ENCODE results near the gene SBF2.

The SBF2 gene

GRCh38 chr11:9787981-9788521 lies 506.0 kb downstream of the SBF2 start:
- DNase-seq: no peak

GRCh38 chr11:9787260-9787659 lies 506.8 kb downstream of the SBF2 start:
- no peak for DNase-seq

DNA sequence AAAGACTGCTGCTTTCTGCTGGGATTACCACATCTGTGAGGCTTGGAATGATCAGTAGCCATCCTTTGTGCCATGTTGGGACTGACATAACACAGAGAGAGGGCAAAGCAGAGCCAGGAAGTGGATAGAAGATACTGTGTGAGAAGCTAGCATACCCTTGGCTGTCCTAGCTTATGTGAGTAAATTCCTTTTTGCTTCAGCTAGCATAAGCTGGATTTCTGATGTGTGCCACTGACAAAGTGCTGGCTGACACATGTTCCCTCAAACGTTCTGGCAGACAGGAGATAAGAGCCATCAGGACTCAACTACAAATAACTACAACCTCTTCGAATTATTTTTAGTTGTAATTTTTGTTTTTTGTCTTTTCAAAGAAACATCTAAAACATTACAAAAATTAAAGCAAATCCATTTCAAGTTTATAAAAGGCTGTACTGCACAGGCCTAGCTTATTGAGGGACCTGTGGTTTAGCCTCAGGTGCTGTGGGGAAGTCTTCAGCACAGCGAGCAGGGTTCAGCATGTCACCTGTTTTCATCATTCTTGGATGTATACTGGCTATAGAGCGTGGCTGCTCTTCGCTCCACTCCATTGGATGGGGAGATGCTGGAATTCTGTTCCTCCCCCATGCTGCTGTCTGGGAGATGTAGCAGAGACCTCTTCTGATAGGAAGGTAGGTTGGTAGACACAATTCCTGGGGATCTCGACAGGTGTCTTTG lies 509.3 kb downstream of the SBF2 start:
- no peak for DNase-seq

DNA sequence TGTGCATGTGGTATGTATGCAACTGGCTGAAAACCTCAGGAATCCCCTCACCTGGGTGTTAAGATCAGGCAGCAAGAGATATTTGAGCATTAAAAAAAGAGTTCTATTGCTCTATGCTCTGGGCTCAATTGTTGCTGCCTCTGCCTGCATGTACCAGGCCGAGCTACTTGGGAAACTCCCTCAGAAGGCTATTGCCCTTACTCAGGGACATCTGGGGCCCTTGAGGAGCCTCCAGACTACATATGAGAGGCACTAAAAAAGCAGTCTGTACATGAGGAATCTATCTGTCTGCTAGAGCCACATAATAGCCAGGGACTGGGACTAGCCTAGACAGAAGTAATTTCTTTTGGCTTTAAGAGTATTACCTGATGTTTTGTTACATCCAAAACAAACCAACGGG lies 510.0 kb downstream of the SBF2 start:
- DNase-seq: no peak

GRCh38 chr11:9780929-9781328 lies 513.1 kb downstream of the SBF2 start:
- DNase-seq: no peak

DNA sequence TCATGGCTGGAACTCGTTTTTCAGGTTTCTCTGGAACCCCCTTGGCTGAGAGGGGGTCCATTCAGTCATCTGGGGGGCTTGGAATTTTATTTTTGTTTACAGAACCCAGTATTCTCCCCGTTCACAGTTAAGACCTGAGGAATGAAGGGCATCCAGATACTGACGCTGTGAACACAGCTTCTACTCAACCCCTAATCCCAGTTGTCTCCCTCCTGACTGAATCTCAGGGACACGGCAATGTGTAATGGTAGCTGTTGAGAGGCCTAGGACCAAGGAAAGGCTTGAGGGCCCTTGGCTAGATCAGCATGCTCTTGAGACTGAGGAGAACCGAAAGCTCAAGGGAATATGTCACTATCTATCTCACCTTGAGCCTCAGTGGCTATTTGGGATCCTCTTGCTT lies 516.5 kb downstream of the SBF2 start:
- no peak for DNase-seq

GRCh38 chr11:9777066-9777465 lies 517.0 kb downstream of the SBF2 start:
- DNase-seq: no peak

DNA sequence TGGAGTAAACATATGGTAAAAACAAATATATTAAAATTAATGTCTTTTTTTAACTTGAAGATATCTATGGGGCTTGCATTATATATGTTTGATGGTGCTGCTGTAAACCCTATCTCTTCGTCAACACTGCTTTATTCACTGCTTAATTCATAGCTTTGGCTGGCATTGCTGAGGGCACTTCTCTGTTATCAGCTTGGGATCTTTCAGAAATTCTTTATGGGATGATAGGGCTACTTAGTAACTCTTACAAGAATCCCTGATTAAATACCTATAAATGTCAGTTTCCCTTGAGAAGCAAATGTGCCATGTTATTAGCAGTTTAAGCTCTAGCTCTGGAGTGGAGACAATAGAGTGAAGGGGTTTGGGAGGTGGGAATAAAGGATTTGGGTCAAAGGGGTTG lies 517.8 kb downstream of the SBF2 start:
- no peak for DNase-seq

DNA sequence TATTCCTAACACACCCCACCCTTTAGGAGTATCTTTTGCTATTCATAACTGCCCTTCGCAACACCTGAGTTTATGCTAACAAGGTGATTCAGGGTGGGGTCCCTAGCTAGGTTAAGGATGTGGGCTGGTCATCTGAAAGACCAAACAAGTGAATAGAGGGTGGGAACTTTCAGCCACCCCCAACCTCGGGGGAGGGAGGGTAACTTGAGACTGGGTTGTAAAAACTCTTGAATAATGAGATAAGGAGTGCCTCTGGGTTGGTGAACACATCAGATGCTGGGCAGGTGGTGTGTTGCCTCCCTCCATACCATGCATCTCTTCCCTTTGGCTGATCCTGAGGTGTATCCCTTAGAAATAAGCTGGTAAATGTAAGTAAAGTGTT lies 518.6 kb downstream of the SBF2 start:
- DNase-seq: no peak

DNA sequence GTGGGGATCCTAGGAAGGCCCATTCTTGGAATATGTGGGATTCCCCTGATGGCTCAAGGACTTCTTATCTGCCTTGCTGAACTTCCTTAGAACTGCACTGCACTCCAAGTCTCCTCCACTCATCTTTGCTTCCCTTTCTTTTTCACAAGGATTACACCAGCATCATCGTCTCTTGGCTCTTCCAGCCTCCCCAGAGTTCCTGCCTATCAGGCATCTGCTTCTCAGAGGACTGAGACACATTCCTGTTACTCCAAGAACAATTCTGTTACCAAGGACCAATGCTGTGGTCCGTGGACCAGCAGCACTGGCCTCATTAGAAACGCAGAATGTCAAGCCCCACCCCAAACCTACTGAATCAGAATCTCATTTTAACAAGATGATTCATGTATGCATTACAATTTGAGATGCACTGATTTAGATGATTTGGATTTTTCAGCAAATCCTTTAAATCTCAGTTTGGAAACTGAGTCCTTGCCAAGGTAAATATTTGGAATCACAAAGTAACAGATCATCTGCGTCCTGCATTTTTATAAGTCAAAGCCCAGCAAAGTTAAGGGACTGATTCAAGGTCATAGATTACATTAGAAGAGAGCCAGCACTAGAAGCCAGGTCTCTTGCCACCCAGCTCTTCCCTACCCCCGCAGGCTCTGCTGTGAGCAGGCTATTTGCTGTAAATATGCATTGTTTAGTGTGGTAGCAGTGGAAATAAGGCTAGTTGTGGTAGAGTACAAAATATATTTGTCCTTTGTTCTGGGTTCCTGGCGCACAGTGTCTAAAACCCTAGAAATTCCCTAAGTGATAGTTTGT lies 519.2 kb downstream of the SBF2 start:
- no peak for DNase-seq

DNA sequence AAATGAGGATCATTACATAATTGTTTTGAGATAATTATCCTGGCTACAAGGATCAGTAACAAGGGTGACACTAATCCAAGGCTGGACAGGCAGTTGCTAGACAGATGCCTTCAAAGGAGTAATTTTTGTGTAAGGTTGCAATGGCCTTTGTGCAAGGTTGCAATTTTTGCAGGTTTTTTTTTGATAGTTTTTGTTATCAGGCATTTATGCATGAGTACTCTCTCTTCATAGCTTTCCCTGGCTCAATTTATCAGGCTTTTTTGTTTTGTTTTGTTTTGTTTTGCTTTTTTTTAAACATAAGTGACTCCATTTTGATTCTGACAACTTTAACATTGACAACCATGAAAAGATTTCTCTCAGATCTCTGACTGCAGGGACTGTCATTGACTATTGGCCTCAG lies 519.9 kb downstream of the SBF2 start:
- no peak for DNase-seq

DNA sequence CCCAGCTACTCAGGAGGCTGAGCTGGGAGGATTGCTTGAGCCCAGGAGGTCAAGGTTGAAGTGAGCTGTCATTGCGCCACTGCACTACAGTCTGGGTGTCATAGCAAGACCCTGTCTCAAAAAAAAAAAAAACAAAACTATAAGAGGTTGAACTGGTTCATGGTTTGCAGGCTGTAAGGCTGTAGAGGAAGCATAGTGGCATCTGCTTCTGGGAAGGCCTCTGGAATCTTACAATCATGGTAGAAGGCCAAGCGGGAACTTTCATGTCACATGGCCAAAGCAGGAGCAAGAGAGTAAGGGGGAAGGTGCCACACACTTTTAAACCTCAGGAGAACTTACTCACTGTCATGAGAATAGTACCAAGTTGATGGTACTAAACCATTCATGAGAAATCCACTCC lies 520.5 kb downstream of the SBF2 start:
- no peak for DNase-seq

DNA sequence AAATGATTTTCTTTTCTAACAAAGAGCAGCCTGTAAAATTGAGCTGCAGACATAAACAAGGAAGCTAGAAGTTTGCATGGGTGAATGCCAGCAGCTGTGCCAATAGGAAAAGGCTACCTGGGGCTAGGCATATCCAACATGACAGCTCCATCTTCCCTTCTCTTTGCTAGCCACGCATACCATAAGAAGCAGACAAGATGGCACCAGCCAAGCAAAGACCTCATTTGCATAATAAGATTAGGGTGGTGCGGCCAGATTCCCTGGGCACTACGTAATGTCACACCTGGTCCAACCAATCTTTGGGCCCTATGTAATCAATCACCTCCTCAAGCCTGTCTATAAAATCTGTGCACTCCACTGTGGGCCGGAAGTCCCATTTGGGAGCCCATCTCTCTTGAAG lies 521.8 kb downstream of the SBF2 start:
- no peak for DNase-seq

GRCh38 chr11:9771071-9771511 lies 522.9 kb downstream of the SBF2 start:
- DNase-seq: no peak

DNA sequence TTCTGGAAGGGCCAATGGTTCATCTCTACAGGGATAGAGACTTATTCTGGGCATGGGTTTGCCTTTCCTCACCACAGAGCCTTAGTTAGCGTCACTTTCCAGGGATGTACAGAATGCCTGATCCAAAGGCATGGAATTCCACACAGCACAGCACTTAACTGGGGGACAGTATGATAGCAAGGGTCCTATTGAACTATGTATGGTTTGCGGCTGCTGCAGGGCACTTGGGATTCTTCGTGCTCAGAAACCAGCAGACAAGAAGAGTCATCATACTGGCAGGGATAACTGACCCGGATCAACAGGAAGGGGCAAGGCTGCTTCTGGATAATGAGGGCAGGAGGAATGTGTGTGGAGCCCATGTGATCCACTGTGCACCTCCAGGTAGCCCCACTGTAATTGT lies 524.4 kb downstream of the SBF2 start:
- DNase-seq: no peak

DNA sequence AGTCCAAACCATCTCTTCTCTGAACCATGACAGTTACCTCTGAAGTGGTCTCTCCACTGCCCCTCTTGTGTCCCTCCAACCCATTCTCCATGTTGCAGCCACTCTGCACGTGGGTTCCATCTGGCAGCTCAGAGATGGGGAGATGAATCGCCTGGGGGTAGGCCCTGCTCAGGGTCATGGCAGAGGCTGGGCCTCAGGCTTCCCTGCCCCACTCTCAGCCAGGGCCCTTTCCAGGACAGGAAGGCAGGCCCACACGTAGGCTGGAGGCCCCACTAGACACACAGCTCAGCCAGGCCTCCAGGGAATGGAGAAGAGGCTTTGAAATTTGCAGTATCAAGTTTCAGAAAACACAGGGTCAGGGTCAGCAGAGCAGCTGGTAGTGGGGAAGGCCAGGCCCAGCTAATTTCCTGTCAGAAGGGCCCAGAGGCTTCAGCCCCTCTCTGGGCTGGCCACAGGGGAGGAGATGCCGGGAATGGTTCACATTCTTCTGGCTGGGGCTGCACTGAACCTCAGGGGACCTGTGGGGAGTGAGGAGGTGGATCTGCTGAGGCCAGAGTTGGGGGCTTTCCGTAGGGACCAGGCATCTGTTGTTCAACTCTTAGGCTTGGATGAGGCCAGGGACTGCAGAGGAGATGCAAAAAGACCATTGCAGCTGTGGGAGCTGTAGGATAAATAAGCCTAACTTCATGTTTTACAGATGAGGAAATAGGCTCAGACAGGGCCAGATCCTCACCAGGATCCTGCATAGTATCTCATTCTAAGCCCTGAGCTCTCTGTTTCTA lies 528.5 kb downstream of the SBF2 start:
- peak; percentile 88 for DNase-seq

- no peak for DNase-seq
Observed at GRCh38 chr11:9763301-9763700, 530.7 kb downstream of the SBF2 start.

DNA sequence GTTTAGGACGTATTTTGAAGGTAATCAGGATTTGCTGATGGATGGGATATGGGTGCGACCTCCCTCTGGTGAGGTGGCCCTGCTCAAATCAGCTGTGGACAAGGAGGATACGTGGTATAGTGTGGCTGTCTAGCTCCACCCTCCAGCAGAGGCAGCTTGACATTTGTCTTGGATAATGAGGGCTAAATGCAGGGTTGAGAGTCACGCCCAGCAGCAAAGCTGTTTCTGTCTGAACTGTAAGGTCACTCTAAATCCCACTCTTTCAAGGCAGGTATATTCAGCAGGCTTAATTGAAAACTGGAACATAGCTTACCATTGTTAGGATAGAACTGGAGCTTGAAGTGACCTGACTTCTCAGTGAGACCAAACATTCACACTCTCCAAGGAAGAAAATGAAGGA lies 531.5 kb downstream of the SBF2 start:
- DNase-seq: no peak

DNA sequence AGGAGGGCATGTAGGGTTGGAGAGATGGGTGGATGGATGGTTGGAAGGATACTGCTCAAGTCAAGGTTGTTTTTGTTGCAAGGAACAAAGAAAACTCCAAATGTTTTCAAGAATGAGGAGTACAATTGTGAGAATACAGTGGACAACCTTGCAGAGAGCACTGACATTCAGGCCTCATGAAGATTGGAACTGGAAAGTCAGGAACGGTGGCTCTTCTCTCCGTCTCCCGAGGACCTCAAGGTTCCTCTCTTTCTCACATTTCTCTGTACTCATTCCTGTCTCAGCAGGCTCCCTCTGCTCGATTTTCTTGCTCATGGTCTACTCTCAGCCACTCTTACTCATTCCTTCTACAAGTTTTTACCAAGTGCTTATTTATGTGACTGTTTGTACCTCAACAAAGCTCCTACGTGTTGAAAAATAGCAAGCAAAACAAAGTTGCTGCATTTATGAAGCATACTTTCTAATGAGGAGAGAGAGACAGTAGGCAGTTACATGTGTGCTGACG lies 532.5 kb downstream of the SBF2 start:
- DNase-seq: no peak

DNA sequence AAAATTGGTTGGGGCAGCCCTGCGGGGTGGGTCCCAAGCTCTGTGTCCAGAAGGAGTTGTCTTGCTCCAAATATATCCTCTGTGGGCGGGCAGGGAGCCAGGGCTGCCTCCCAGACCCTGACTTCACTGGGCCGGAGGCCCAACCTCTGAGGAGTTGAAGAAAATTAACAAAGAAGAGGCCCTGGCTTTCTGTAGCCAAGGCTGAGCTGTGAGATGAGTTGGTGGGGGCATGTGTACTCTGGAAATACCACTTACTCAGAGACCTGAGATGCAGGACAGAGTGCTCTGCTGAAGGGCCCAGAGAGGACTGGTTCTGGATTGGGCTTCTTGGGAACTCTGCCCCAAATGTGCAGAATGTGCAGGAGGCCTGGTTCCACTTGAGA lies 533.8 kb downstream of the SBF2 start:
- peak; percentile 90 for DNase-seq

DNA sequence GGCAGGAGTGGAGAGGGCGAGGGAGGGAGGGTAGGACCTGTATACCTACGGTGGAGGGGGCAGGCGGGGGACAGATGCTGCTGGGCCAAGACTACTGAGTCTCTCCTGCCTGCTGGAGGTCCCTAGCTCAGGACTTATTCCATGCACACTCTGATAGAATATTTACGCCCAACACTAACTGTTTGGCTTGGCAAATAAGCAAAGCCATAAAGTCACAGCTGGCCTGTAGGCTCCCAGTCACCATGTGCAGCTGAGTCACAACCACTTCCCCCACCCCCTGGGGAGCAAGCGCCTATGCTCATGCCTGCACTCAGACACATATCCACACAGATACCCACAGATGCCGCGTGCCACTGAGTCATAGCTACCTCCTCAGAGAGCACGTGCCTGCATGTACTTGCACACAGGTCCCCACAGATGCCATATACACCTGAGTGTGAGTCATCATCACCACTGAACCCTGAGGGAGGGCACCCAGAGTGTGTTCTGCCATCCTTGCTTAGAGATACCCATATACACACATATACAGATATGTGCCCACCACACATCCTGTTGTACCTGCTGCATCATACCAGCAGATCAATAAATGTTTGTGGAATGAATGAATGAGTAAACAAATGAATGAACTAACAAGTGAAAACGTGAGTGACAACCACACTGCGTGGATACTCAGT lies 534.4 kb downstream of the SBF2 start:
- DNase-seq: peak; percentile 80

- peak; percentile 86 for DNase-seq
Observed at GRCh38 chr11:9758637-9759518, 535.1 kb downstream of the SBF2 start.

Data from left hindlimb (tissue), 1 donor.